SU-DHL-6 (cell line): ENCODE measurements around the gene NPW.

Source experiments
- H2AFZ ChIP-seq: fragments of 200-600 bp; sonication (generic); 2 replicates; pipeline ENCODE4 v1.6.1; 2014; ENCODE audit warnings: low read depth, mild to moderate bottlenecking, moderate library complexity, mixed read lengths, antibody characterized with exemption, low read length; ENCODE audit not compliant: severe bottlenecking
- H3F3A ChIP-seq: fragments of 200-600 bp; shearing (Covaris generic); 2 replicates; pipeline ENCODE4 v1.6.0; 2016; ENCODE audit warnings: antibody characterized with exemption, mild to moderate bottlenecking; ENCODE audit not compliant: insufficient read depth
- H3K27ac ChIP-seq: fragments of 200-600 bp; sonication (generic); 2 replicates; pipeline ENCODE4 v1.5.1; 2016; ENCODE audit warnings: low read depth, mild to moderate bottlenecking, low read length, moderate library complexity, mixed read lengths
- H3K27me3 ChIP-seq: fragments of 200-600 bp; sonication (generic), shearing (Covaris generic); 2 replicates; pipeline ENCODE4 v1.6.0; 2014; ENCODE audit warnings: mild to moderate bottlenecking, low read length
- H3K36me3 ChIP-seq: fragments of 200-600 bp; sonication (generic); 2 replicates; pipeline ENCODE4 v1.6.1; 2014; ENCODE audit warnings: mild to moderate bottlenecking, low read length, mixed read lengths
- H3K4me2 ChIP-seq: fragments of 300-600, 200-600 bp; shearing (Covaris generic), sonication (generic); 2 replicates; pipeline ENCODE4 v1.6.0; 2014; ENCODE audit warnings: low read length, low read depth, mild to moderate bottlenecking; ENCODE audit not compliant: poor library complexity, severe bottlenecking
- H3K4me3 ChIP-seq: fragments of 200-600 bp; sonication (generic); 2 replicates; pipeline ENCODE4 v1.5.1; 2014; ENCODE audit warnings: antibody characterized with exemption, low read length, mild to moderate bottlenecking, mixed read lengths; ENCODE audit not compliant: insufficient read depth, poor library complexity, severe bottlenecking
- H3K79me2 ChIP-seq: fragments of 200-600 bp; sonication (generic); 2 replicates; pipeline ENCODE4 v1.6.1; 2014; ENCODE audit warnings: mild to moderate bottlenecking, low read length, moderate library complexity; ENCODE audit not compliant: insufficient read depth
- H3K9ac ChIP-seq: fragments of 200-600 bp; sonication (generic); 2 replicates; pipeline ENCODE4 v1.7.0; 2014; ENCODE audit warnings: mild to moderate bottlenecking, low read length
- H3K9me2 ChIP-seq: fragments of 200-600 bp; sonication (generic); replicated peaks from 2 replicates; pipeline ENCODE4 v1.6.1; 2014; ENCODE audit warnings: low read length; ENCODE audit not compliant: insufficient read depth
- H3K9me3 ChIP-seq: fragments of 200-600 bp; sonication (generic); 2 replicates; pipeline ENCODE4 v1.6.1; 2014; ENCODE audit warnings: low read length, mixed read lengths; ENCODE audit not compliant: insufficient read depth
- H4K20me1 ChIP-seq: fragments of 200-600 bp; sonication (generic); 2 replicates; pipeline ENCODE4 v1.6.1; 2014; ENCODE audit warnings: low read depth, mild to moderate bottlenecking, antibody characterized with exemption, low read length, moderate library complexity, mixed read lengths
- EZH2phosphoT487 ChIP-seq: fragments of 200-600 bp; sonication (generic), shearing (Covaris generic); conservative IDR thresholded peaks from 2 replicates; pipeline ENCODE4 v1.6.1; 2018; ENCODE audit warnings: mild to moderate bottlenecking, antibody characterized with exemption, low read length, moderate library complexity, mixed read lengths
- TF ChIP-seq, protein P1 (sequence below): fragments of 200-600 bp; sonication (generic); IDR thresholded peaks from one replicate; pipeline ENCODE4 v1.5.1; 2017; ENCODE audit warnings: antibody characterized with exemption, mild to moderate bottlenecking, low read length, moderate library complexity; ENCODE audit not compliant: insufficient read depth, poor library complexity, severe bottlenecking

NPW gene

DNA sequence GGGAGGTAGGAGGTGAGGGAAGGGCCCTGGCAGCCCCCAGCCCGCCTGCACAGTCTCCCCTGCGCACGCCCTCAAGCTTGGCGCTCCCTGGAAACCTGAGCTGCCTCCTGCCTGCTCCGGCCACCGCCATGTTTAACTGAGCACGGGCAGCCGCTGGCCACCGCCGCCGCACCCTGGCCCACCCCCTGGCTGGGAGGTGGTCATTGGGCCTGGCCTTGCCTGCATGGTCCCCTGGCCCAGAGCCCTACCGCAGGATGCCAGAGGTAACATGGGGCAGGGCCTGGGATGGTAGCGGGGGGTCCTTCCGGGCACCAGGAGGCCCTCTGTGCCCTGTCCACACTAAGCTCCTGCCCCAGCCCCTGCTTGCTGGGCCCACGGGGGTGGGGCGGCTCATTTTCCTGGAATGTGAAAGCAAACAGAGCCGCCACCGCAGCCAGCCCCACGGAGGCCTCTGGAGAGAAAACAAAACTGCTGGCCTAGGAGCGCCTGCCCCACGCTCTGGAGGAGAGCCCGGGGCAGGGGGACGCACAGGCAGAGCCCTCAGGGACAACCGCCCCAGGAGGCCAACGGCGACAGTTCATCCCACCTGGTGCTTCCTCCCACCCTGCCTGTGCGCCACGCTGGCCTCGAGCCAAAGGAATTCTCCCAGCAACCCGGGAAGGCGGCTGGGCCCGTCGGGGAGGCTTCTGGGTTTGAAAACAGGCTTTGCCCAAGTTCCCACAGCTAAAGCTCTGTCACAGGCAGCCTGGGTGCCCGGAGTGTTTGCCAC lies 16.0 kb downstream of the NPW start:
- Histone ChIP-seq H3K4me3 (no peak overlapping the region), H3K9me2 (no peaks in the 10 kb centered on the region), H3K9ac (no peak overlapping the region), H3K27me3 (no peaks in the 10 kb centered on the region), H3K79me2 (no peaks in the 10 kb centered on the region), H3K4me2 (no peak overlapping the region), H3F3A (no peaks in the 10 kb centered on the region), H4K20me1 (no peaks in the 10 kb centered on the region), H3K36me3 (no peaks in the 10 kb centered on the region), H3K27ac (no peak overlapping the region), H2AFZ (no peak overlapping the region), H3K9me3 (no peaks in the 10 kb centered on the region)
- TF ChIP-seq, protein P1, sequence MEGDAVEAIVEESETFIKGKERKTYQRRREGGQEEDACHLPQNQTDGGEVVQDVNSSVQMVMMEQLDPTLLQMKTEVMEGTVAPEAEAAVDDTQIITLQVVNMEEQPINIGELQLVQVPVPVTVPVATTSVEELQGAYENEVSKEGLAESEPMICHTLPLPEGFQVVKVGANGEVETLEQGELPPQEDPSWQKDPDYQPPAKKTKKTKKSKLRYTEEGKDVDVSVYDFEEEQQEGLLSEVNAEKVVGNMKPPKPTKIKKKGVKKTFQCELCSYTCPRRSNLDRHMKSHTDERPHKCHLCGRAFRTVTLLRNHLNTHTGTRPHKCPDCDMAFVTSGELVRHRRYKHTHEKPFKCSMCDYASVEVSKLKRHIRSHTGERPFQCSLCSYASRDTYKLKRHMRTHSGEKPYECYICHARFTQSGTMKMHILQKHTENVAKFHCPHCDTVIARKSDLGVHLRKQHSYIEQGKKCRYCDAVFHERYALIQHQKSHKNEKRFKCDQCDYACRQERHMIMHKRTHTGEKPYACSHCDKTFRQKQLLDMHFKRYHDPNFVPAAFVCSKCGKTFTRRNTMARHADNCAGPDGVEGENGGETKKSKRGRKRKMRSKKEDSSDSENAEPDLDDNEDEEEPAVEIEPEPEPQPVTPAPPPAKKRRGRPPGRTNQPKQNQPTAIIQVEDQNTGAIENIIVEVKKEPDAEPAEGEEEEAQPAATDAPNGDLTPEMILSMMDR, result no peak
- TF ChIP-seq EZH2phosphoT487, result no peak

DNA sequence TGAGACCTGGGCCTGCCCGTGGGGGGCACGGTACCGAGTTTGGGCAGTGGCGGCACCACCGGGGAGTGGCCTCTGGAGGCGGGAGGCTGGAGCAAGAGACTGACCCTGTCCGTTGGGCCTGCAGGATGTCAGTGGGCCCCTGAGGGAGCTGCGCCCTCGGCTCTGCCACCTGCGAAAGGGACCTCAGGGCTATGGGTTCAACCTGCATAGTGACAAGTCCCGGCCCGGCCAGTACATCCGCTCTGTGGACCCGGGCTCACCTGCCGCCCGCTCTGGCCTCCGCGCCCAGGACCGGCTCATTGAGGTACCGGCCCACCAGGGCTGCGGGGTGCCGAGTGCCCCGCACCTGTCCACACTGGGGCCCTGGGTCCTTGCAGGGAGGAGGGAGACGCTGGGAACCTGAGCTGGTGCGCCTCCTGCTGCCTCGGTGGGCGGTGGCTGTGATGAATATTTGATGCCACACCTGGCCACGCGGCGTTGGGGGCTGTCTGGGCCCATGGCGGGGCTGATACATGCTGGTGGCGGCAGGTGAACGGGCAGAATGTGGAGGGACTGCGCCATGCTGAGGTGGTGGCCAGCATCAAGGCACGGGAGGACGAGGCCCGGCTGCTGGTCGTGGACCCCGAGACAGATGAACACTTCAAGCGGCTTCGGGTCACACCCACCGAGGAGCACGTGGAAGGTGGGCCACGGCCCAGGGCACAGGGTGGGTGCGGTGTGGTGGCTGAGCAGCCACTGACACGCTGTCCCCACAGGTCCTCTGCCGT lies 16.8 kb downstream of the NPW start:
- H3K9me3 ChIP-seq, result no peaks in the 10 kb centered on the region
- H3K4me2 ChIP-seq, result no peak overlapping the region
- no peaks in the 10 kb centered on the region for H3K9me2 ChIP-seq
- no peak overlapping the region for H3K4me3 ChIP-seq
- TF ChIP-seq EZH2phosphoT487, result no peak
- no peaks in the 10 kb centered on the region for H3K27me3 ChIP-seq
- H3K36me3 ChIP-seq, result no peaks in the 10 kb centered on the region
- no peaks in the 10 kb centered on the region for H4K20me1 ChIP-seq
- H3F3A ChIP-seq, result no peaks in the 10 kb centered on the region
- H3K27ac ChIP-seq, result no peak overlapping the region
- H3K9ac ChIP-seq, result no peak overlapping the region
- H3K79me2 ChIP-seq, result no peaks in the 10 kb centered on the region
- no peak overlapping the region for H2AFZ ChIP-seq

DNA sequence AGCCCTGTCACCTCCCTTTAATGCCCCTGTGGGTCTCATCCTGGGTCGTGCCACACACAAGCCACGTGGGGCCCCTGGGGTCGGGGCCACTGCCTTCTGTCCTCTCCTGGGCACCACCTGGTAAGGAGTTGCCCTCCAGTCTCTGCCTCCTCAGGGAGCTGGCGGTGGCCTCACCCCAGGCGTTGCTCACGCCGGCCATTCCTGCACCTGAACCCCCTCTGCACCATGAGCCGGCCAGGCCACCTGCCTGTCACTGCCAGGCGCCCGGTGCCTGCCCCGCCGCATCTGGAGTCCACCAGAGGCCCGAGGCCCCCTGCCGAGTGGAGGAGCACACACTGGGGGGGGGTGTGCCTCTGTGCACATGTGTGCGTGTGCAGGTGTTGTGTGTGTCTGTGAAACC lies 17.5 kb downstream of the NPW start:
- no peak overlapping the region for H3K4me3 ChIP-seq
- H3K9ac ChIP-seq, result no peak overlapping the region
- H2AFZ ChIP-seq, result no peak overlapping the region
- no peak overlapping the region for H3K4me2 ChIP-seq
- H4K20me1 ChIP-seq, result no peaks in the 10 kb centered on the region
- no peak overlapping the region for H3K27ac ChIP-seq
- H3K79me2 ChIP-seq, result no peaks in the 10 kb centered on the region
- H3K9me2 ChIP-seq, result no peaks in the 10 kb centered on the region
- no peaks in the 10 kb centered on the region for H3K27me3 ChIP-seq
- TF ChIP-seq EZH2phosphoT487, result no peak
- TF ChIP-seq, protein P1, result no peak
- no peaks in the 10 kb centered on the region for H3K9me3 ChIP-seq
- no peaks in the 10 kb centered on the region for H3K36me3 ChIP-seq
- no peaks in the 10 kb centered on the region for H3F3A ChIP-seq
